Neuronal stem cell (in vitro differentiated cells): ENCODE data around the gene NPTXR.

Experiments used
- DNase-seq: peaks from one replicate; pipeline ENCODE4 v3.0.0-alpha.2; 2013; ENCODE audit warnings: low spot score
- H2AFZ ChIP-seq: one replicate; pipeline ENCODE4 v1.6.1; 2013; ENCODE audit warnings: mild to moderate bottlenecking, low read length, inconsistent platforms
- H2AK5ac ChIP-seq: 2 replicates; pipeline ENCODE4 v1.6.1; 2013; ENCODE audit warnings: low read depth, mild to moderate bottlenecking, inconsistent platforms, low read length, moderate library complexity, mixed read lengths
- H2BK120ac ChIP-seq: 2 replicates; pipeline ENCODE4 v1.6.1; 2013; ENCODE audit warnings: low read depth, mild to moderate bottlenecking, inconsistent platforms, low read length, moderate library complexity, mixed read lengths
- H2BK12ac ChIP-seq: one replicate; pipeline ENCODE4 v1.6.1; 2013; ENCODE audit warnings: low read length, inconsistent platforms
- H2BK15ac ChIP-seq: 2 replicates; pipeline ENCODE4 v1.6.1; 2013; ENCODE audit warnings: mild to moderate bottlenecking, low read length, inconsistent platforms, mixed read lengths
- H2BK5ac ChIP-seq: one replicate; pipeline ENCODE4 v1.6.1; 2013; ENCODE audit warnings: inconsistent platforms, mild to moderate bottlenecking, low read length, moderate library complexity
- H3K14ac ChIP-seq: one replicate; pipeline ENCODE4 v1.6.1; 2013; ENCODE audit warnings: low read length, inconsistent platforms
- H3K18ac ChIP-seq: 2 replicates; pipeline ENCODE4 v1.6.1; 2013; ENCODE audit warnings: low read length, inconsistent platforms
- H3K23ac ChIP-seq: 2 replicates; pipeline ENCODE4 v1.6.1; 2013; ENCODE audit warnings: low read depth, mild to moderate bottlenecking, mixed read lengths, low read length, inconsistent platforms; ENCODE audit not compliant: poor library complexity
- H3K27ac ChIP-seq: replicated peaks from 3 replicates; pipeline ENCODE4 v1.5.1; 2013; ENCODE audit warnings: low read length, inconsistent platforms
- H3K27me3 ChIP-seq, 3 experiments: 2 replicates each; pipeline ENCODE4 v1.6.1; 2013; ENCODE audit warnings: low read length in 3 of 3, mild to moderate bottlenecking in 2 of 3, inconsistent platforms in 1 of 3, low read depth in 1 of 3, mixed read lengths in 1 of 3, moderate library complexity in 1 of 3; ENCODE audit not compliant: control insufficient read depth in 3 of 3, insufficient read depth in 3 of 3
- H3K36me3 ChIP-seq, 2 donors: replicated peaks in 1 of 2; 2 replicates each; pipeline ENCODE4 v1.6.1; 2013; ENCODE audit warnings: low read length in 2 of 2; ENCODE audit not compliant: control insufficient read depth in 2 of 2, insufficient read depth in 2 of 2
- H3K4ac ChIP-seq: 2 replicates; pipeline ENCODE4 v1.6.1; 2013; ENCODE audit warnings: inconsistent platforms, mild to moderate bottlenecking, low read length, moderate library complexity
- H3K4me1 ChIP-seq, 2 donors: 1 replicate in 1 of 2; 2 replicates in 1 of 2; pipeline ENCODE4 v1.6.1; 2013; ENCODE audit warnings: low read length in 2 of 2, low read depth in 1 of 2; ENCODE audit not compliant: control insufficient read depth in 2 of 2, insufficient read depth in 1 of 2
- H3K4me2 ChIP-seq: one replicate; pipeline ENCODE4 v1.6.1; 2013; ENCODE audit warnings: mild to moderate bottlenecking, low read length, inconsistent platforms; ENCODE audit not compliant: insufficient read depth, poor library complexity, severe bottlenecking
- H3K4me3 ChIP-seq, 2 donors: 2 replicates each; pipeline ENCODE4 v1.5.1; 2013; ENCODE audit warnings: low read length in 2 of 2, mild to moderate bottlenecking in 2 of 2, inconsistent platforms in 1 of 2, moderate library complexity in 1 of 2
- H3K79me1 ChIP-seq: one replicate; pipeline ENCODE4 v1.6.1; 2013; ENCODE audit warnings: low read depth, mild to moderate bottlenecking, inconsistent platforms, low read length, moderate library complexity
- H3K9ac ChIP-seq: one replicate; pipeline ENCODE4 v1.6.1; 2013; ENCODE audit warnings: mild to moderate bottlenecking, low read depth, low read length, inconsistent platforms; ENCODE audit not compliant: poor library complexity
- H3K9me3 ChIP-seq, 2 donors: replicated peaks in 1 of 2; 2 replicates each; pipeline versions ENCODE3 to v1.6.1; 2013; ENCODE audit warnings: low read length in 2 of 2, mild to moderate bottlenecking in 2 of 2, inconsistent platforms in 1 of 2, low read depth in 1 of 2, mixed read lengths in 1 of 2, moderate library complexity in 1 of 2; ENCODE audit not compliant: control insufficient read depth in 2 of 2, insufficient read depth in 1 of 2
- H4K8ac ChIP-seq: one replicate; pipeline ENCODE4 v1.6.1; 2013; ENCODE audit warnings: low read depth, mild to moderate bottlenecking, inconsistent platforms, low read length, moderate library complexity
- H4K91ac ChIP-seq: one replicate; pipeline ENCODE4 v1.6.1; 2013; ENCODE audit warnings: low read length, low read depth, mild to moderate bottlenecking, inconsistent platforms; ENCODE audit not compliant: poor library complexity
- WGBS, 2 donors: extraction: QIAGEN DNeasy Blood & Tissue Kit; methylation state at CpG; one replicate each; pipeline ENCODE4 v1.1.7; 2013; ENCODE audit warnings: missing lambda C conversion rate in 2 of 2, mixed read lengths in 1 of 2; ENCODE audit not compliant: insufficient read length in 2 of 2, insufficient replicate concordance in 1 of 2; ENCODE audit errors: extremely low coverage in 2 of 2; 5-methylcytosine and 5-hydroxymethylcytosine counted together

NPTXR gene

DNA sequence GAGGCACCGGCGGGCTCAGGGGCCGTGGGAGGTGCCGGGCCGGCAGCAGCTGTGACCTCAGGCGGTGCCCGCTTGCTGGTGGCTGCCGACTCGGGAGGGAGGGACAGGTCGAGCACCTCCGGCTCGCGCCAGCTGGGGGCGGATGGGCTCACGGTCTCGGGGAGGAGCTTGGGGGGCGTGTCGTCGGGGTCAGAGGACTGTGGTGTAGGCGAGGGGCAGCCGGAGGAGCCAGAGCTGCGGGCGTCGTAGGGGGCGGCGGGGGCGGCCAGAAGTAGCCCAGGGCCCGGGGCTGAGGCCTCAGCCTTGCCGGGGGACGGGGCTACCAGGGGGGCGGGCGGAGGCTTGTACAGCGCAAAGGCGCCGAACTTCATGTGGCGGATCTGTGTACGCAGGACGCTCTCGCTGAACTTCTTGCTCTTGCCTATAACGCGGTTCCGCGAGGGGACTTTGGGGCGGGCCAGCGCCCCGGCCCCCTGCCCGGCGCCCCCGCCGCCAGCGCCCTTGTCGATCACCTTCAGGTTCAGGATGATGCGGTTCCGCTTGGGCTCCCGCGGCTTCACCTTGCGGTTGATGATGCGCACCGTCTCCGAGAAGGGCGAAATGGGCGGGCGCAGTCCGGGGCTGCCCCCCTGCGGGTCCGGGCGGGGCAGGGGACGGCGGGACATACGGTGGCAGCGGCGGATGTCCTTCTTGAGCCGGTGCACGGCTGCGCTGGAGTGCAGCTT, 22.7 kb upstream of the NPTXR start:
- no peak overlapping the region for H3K14ac ChIP-seq
- H3K79me1 ChIP-seq, result peaks cover 19% of the 10 kb centered on the region
- peaks cover 34 to 53% of the 10 kb centered on the region in 2 donors for H3K36me3 ChIP-seq
- no peak overlapping the region for H3K27ac ChIP-seq
- DNase-seq, result no peak
- no peak overlapping the region for H3K4me3 ChIP-seq
- H2BK15ac ChIP-seq, result no peak overlapping the region
- H4K91ac ChIP-seq, result no peak overlapping the region
- H3K18ac ChIP-seq, result no peak overlapping the region
- no peaks in the 10 kb centered on the region for H3K9me3 ChIP-seq
- no peaks in the 10 kb centered on the region for H3K27me3 ChIP-seq
- peaks cover 15 to 27% of the 10 kb centered on the region in 2 donors for H3K4me1 ChIP-seq
- H2BK12ac ChIP-seq, result no peak overlapping the region
- H2AFZ ChIP-seq, result no peak overlapping the region
- H2BK5ac ChIP-seq, result peak overlapping the region; percentile 15
- H3K9ac ChIP-seq, result no peak overlapping the region
- no peak overlapping the region for H3K4ac ChIP-seq
- no peak overlapping the region for H3K4me2 ChIP-seq
- H3K23ac ChIP-seq, result peak overlapping the region; percentile 59
- no peak overlapping the region for H4K8ac ChIP-seq
- no peak overlapping the region for H2BK120ac ChIP-seq
- no peak overlapping the region for H2AK5ac ChIP-seq
- no CpG with 5 or more reads among the region's 75 CpGs for WGBS, 2 donors

DNA sequence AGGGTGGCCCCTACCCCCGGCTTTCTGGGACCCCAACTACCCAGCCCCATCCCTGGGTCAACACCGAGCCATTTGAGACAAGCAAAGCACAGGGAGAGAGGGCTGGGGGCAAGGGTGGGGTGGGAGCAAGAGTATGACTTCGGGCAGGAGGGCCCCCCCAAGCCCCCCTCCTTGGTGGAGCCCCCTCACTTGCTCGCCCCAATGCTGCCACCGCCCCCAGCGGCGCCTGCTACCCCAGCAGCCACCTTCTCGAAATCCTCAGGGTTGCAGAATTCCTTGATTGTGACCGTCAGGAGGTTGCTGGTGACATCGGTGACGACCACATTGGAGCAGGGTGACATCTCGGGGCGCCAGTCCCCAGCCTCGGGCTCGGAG, 22.2 kb upstream of the NPTXR start:
- peaks cover 34 to 53% of the 10 kb centered on the region in 2 donors for H3K36me3 ChIP-seq
- no peak overlapping the region for H3K18ac ChIP-seq
- H3K27ac ChIP-seq, result no peak overlapping the region
- no peak overlapping the region for H2BK5ac ChIP-seq
- no peak overlapping the region for H2BK15ac ChIP-seq
- H3K23ac ChIP-seq, result peak overlapping the region; percentile 59
- H3K9ac ChIP-seq, result no peak overlapping the region
- peaks cover 13 to 31% of the 10 kb centered on the region in 2 donors for H3K4me1 ChIP-seq
- H3K4me3 ChIP-seq, result no peak overlapping the region
- H3K79me1 ChIP-seq, result peaks cover 19% of the 10 kb centered on the region
- H4K8ac ChIP-seq, result no peak overlapping the region
- WGBS, 2 donors, result no CpG with 5 or more reads among the region's 15 CpGs
- no peak overlapping the region for H3K14ac ChIP-seq
- H3K4ac ChIP-seq, result no peak overlapping the region
- DNase-seq, result no peak
- no peak overlapping the region for H2BK12ac ChIP-seq
- H3K9me3 ChIP-seq, result no peaks in the 10 kb centered on the region
- H4K91ac ChIP-seq, result no peak overlapping the region
- no peak overlapping the region for H2AFZ ChIP-seq
- H3K4me2 ChIP-seq, result no peak overlapping the region
- H2BK120ac ChIP-seq, result no peak overlapping the region
- no peaks in the 10 kb centered on the region for H3K27me3 ChIP-seq
- no peak overlapping the region for H2AK5ac ChIP-seq

GRCh38 chr22:38865201-38866023, 21.6 kb upstream of the NPTXR start:
- Histone ChIP-seq H2BK5ac (no peak overlapping the region), H2AFZ (no peak overlapping the region), H2BK15ac (no peak overlapping the region), H4K8ac (no peak overlapping the region), H3K36me3 (peaks cover 34 to 53% of the 10 kb centered on the region in 2 donors), H2BK12ac (no peak overlapping the region), H3K18ac (no peak overlapping the region), H4K91ac (no peak overlapping the region), H3K9ac (no peak overlapping the region), H3K27me3 (no peaks in the 10 kb centered on the region), H3K79me1 (peaks cover 19% of the 10 kb centered on the region), H2AK5ac (no peak overlapping the region), H3K27ac (no peak overlapping the region), H3K4me2 (no peak overlapping the region), H3K4me1 (peaks cover 7 to 29% of the 10 kb centered on the region in 2 donors), H3K14ac (no peak overlapping the region), H3K4ac (no peak overlapping the region), H3K9me3 (no peaks in the 10 kb centered on the region), H3K4me3 (no peak overlapping the region), H2BK120ac (no peak overlapping the region), H3K23ac (peak overlapping the region; percentile 44)
- no peak for DNase-seq
- no CpG with 5 or more reads among the region's 20 CpGs for WGBS, 2 donors
